22Rv1 (cell line): ENCODE measurements around the gene CACHD1.

Source experiments
- H3K27ac ChIP-seq: fragments of 450-650 bp; 2 replicates; pipeline ENCODE4 v1.5.1; 2017
- CTCF ChIP-seq: fragments of 450-650 bp; IDR thresholded peaks from 2 replicates; pipeline ENCODE4 v1.5.1; 2017; ENCODE audit warnings: mild to moderate bottlenecking
- ZFX ChIP-seq: fragments of 450-650 bp; IDR thresholded peaks from 2 replicates; pipeline ENCODE4 v1.6.1; 2017; ENCODE audit warnings: antibody characterized with exemption, borderline replicate concordance

Gene CACHD1

GRCh38 chr1:64494659-64495058 lies 24.7 kb downstream of the CACHD1 start:
- TF ChIP-seq CTCF (no peak), ZFX (no peak)

GRCh38 chr1:64495878-64496277 lies 25.9 kb downstream of the CACHD1 start:
- no peak for TF ChIP-seq ZFX
- no peak for TF ChIP-seq CTCF

More at GRCh38 chr1:64494659-64495058, 24.7 kb downstream of the CACHD1 start:
- H3K27ac ChIP-seq: no peak overlapping the region

GRCh38 chr1:64496606-64497005 lies 26.7 kb downstream of the CACHD1 start:
- H3K27ac ChIP-seq: no peak overlapping the region
- no peak for TF ChIP-seq ZFX
- no peak for TF ChIP-seq CTCF

More at GRCh38 chr1:64495878-64496277, 25.9 kb downstream of the CACHD1 start:
- H3K27ac ChIP-seq: no peak overlapping the region

GRCh38 chr1:64497088-64497883 lies 27.4 kb downstream of the CACHD1 start:
- H3K27ac ChIP-seq: no peak overlapping the region
- TF ChIP-seq ZFX (no peak), CTCF (no peak)

GRCh38 chr1:64498325-64498724 lies 28.4 kb downstream of the CACHD1 start:
- no peak for TF ChIP-seq ZFX
- TF ChIP-seq CTCF: no peak
- no peak overlapping the region for H3K27ac ChIP-seq

- TF ChIP-seq CTCF (no peak), ZFX (no peak)
- H3K27ac ChIP-seq: no peak overlapping the region
Measured at GRCh38 chr1:64499011-64499410, 29.1 kb downstream of the CACHD1 start.

- H3K27ac ChIP-seq: no peak overlapping the region
- no peak for TF ChIP-seq CTCF
- no peak for TF ChIP-seq ZFX
Measured at GRCh38 chr1:64499966-64500365, 30.0 kb downstream of the CACHD1 start.
